Uterus (tissue), 2 donors: ENCODE data around the gene CPNE4.

Source experiments
- POLR2A ChIP-seq, 2 donors: fragments of 450-650 bp; IDR thresholded peaks; one replicate each; pipeline ENCODE4 v1.6.1; 2016; ENCODE audit warnings: antibody characterized with exemption in 2 of 2, mild to moderate bottlenecking in 1 of 2, moderate library complexity in 1 of 2
- TF ChIP-seq, protein P1 (sequence below), 4 experiments: fragments of 200-600 bp in 2 of 4; fragments of 450-650 bp in 2 of 4; sonication (generic) in 2 of 4; IDR thresholded peaks; one replicate each; pipeline ENCODE4 v1.5.1; 2016 to 2019; ENCODE audit warnings: antibody characterized with exemption in 4 of 4, mild to moderate bottlenecking in 2 of 4, moderate library complexity in 1 of 4

DNA sequence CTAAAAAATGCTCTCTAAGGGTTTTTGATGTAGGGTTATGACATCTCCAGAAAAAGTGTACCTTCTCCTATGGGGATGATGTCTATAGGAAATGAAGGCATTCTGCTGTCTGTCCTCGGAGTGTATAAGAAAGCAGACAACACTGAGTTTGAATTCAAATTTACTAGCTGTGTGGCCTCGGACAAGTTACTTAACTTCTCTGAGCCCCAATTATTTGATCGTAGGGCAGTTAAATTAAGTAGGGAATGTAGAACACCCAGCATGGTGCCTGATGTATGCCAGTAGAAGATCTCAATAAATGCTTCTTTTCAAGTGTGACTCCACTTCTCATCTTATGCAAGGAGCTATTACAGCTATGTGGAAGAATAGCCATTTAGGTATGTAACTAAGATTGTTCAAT lies 184.6 kb downstream of the CPNE4 start:
- TF ChIP-seq POLR2A (IDR thresholded peaks at IDR 0.05) = no peak
- TF ChIP-seq, protein P1, sequence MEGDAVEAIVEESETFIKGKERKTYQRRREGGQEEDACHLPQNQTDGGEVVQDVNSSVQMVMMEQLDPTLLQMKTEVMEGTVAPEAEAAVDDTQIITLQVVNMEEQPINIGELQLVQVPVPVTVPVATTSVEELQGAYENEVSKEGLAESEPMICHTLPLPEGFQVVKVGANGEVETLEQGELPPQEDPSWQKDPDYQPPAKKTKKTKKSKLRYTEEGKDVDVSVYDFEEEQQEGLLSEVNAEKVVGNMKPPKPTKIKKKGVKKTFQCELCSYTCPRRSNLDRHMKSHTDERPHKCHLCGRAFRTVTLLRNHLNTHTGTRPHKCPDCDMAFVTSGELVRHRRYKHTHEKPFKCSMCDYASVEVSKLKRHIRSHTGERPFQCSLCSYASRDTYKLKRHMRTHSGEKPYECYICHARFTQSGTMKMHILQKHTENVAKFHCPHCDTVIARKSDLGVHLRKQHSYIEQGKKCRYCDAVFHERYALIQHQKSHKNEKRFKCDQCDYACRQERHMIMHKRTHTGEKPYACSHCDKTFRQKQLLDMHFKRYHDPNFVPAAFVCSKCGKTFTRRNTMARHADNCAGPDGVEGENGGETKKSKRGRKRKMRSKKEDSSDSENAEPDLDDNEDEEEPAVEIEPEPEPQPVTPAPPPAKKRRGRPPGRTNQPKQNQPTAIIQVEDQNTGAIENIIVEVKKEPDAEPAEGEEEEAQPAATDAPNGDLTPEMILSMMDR (IDR thresholded peaks at IDR 0.05) = no peak
